HCT116 (cell line): ENCODE results near the gene GRAMD4. TPM values are rescaled to one million over a fixed set of nuclear protein-coding genes. Genes with fewer than 3 reads are reported as not detected.

Experiments used
- ATAC-seq: fragments of 200-7000 bp; cut with Tn5 transposase; 2 replicates; pipeline ENCODE4 v1.9.1; 2020; ENCODE audit warnings: mild to moderate bottlenecking, moderate library complexity
- BruUV-seq: library from RNA; stranded (reverse); fragments of 400-500 nt; replicated peaks from 2 replicates; lab custom pipeline; 2021; lab: Mats Ljungman, UMichigan
- CTCF ChIA-PET: fragments of 300-600 bp; sonication (Branson Sonifier 250); formaldehyde crosslinking; loops from one replicate; lab custom pipeline; 2021; ENCODE audit warnings: antibody characterized with exemption; lab: Charles Lee
- POLR2A ChIA-PET: fragments of 300-600, 350-600 bp; sonication (Branson Sonifier 250); formaldehyde crosslinking; loops from one replicate; lab custom pipeline; 2021; ENCODE audit warnings: antibody characterized with exemption; lab: Charles Lee
- RAD21 ChIA-PET, 2 experiments: fragments of 300-600 bp; sonication (Branson Sonifier 250); formaldehyde crosslinking; loops; one replicate each; lab custom pipeline; 2023; ENCODE audit warnings: low total read pairs in 2 of 2; ENCODE audit not compliant: uncharacterized antibody in 2 of 2, unreplicated experiment in 2 of 2, low non-redundant PET in 1 of 2; lab: Charles Lee
- DNase-seq: peaks from one replicate; pipeline ENCODE4 v3.0.0-alpha.2; 2010; ENCODE audit warnings: low read depth, low spot score
- H2AFZ ChIP-seq: fragments of 200-600 bp; shearing (Covaris generic), sonication (generic); 2 replicates; pipeline ENCODE4 v1.6.1; 2017; ENCODE audit warnings: low read depth, mixed run types, mixed read lengths, antibody characterized with exemption, low read length; ENCODE audit not compliant: poor library complexity, severe bottlenecking
- H3K27ac ChIP-seq: 2 replicates; pipeline ENCODE4 v1.5.1; 2012; ENCODE audit warnings: low read depth, low read length
- H3K27me3 ChIP-seq: fragments of 200-600 bp; sonication (generic); 2 replicates; pipeline ENCODE4 v1.6.1; 2016; ENCODE audit warnings: mixed run types, low read length, mixed read lengths; ENCODE audit not compliant: insufficient read depth
- H3K36me3 ChIP-seq, 2 experiments: fragments of 200-500 bp in 1 of 2; fragments of 200-600 bp in 1 of 2; sonication (Bioruptor generic) in 1 of 2; sonication (generic) in 1 of 2; 2 replicates each; pipeline versions ENCODE4 v1.5.1 to v1.6.1; 2014 to 2016; ENCODE audit warnings: low read length in 2 of 2, inconsistent platforms in 1 of 2, mixed read lengths in 1 of 2, mixed run types in 1 of 2; ENCODE audit not compliant: insufficient read depth in 2 of 2, control insufficient read depth in 1 of 2
- H3K4me1 ChIP-seq, 2 experiments: fragments of 200-600 bp in 1 of 2; sonication (generic) in 1 of 2; 2 replicates each; pipeline versions ENCODE4 v1.5.1 to v1.6.1; 2012 to 2017; ENCODE audit warnings: low read length in 2 of 2, inconsistent platforms in 1 of 2, mild to moderate bottlenecking in 1 of 2, mixed read lengths in 1 of 2, mixed run types in 1 of 2, moderate library complexity in 1 of 2; ENCODE audit not compliant: insufficient read depth in 2 of 2, control insufficient read depth in 1 of 2
- H3K4me2 ChIP-seq: fragments of 200-600 bp; sonication (generic); 2 replicates; pipeline ENCODE4 v1.6.1; 2017; ENCODE audit warnings: mixed run types, low read length, mixed read lengths
- H3K4me3 ChIP-seq, 2 experiments: fragments of 200-600 bp in 1 of 2; sonication (generic) in 1 of 2; replicated peaks in 1 of 2; 2 replicates each; pipeline ENCODE4 v1.5.1; 2011 to 2016; ENCODE audit warnings: low read length in 2 of 2, control low read depth in 1 of 2, low read depth in 1 of 2, mild to moderate bottlenecking in 1 of 2, mixed read lengths in 1 of 2, mixed run types in 1 of 2
- H3K79me2 ChIP-seq: fragments of 200-600 bp; sonication (generic); 2 replicates; pipeline ENCODE4 v1.6.1; 2017; ENCODE audit warnings: mild to moderate bottlenecking, mixed run types, low read length, moderate library complexity, mixed read lengths; ENCODE audit not compliant: insufficient read depth
- H3K9ac ChIP-seq: fragments of 200-600 bp; sonication (generic); 2 replicates; pipeline ENCODE4 v1.6.1; 2016; ENCODE audit warnings: low read length, mixed read lengths
- H3K9me2 ChIP-seq: fragments of 200-600 bp; sonication (generic), shearing (Covaris generic); 2 replicates; pipeline ENCODE4 v1.6.1; 2017; ENCODE audit warnings: mixed run types, mild to moderate bottlenecking, moderate library complexity; ENCODE audit not compliant: insufficient read depth
- H3K9me3 ChIP-seq, 2 experiments: fragments of 200-500 bp in 1 of 2; fragments of 200-600 bp in 1 of 2; sonication (Bioruptor generic) in 1 of 2; sonication (generic) in 1 of 2; 2 replicates each; pipeline ENCODE4 v1.6.1; 2014 to 2017; ENCODE audit warnings: low read length in 2 of 2, mixed read lengths in 2 of 2, inconsistent platforms in 1 of 2, low read depth in 1 of 2, mild to moderate bottlenecking in 1 of 2, mixed run types in 1 of 2, moderate library complexity in 1 of 2; ENCODE audit not compliant: control insufficient read depth in 1 of 2, insufficient read depth in 1 of 2
- H4K20me1 ChIP-seq: fragments of 200-600 bp; sonication (generic), shearing (Covaris generic); 2 replicates; pipeline ENCODE4 v1.6.1; 2017; ENCODE audit warnings: mixed run types, mild to moderate bottlenecking, moderate library complexity; ENCODE audit not compliant: insufficient read depth
- CBX3 ChIP-seq: IDR thresholded peaks from 2 replicates; pipeline ENCODE4 v1.6.1; 2012; ENCODE audit warnings: low read depth
- CTCF ChIP-seq, 3 experiments: fragments of 200-600 bp in 1 of 3; sonication (generic) in 1 of 3; IDR thresholded peaks in 2 of 3; conservative IDR thresholded peaks in 1 of 3; 2 replicates each; pipeline ENCODE4 v1.5.1; 2012 to 2017; ENCODE audit warnings: low read depth in 2 of 3, low read length in 2 of 3, antibody characterized with exemption in 1 of 3, borderline replicate concordance in 1 of 3, control low read depth in 1 of 3, mild to moderate bottlenecking in 1 of 3, mixed read lengths in 1 of 3, mixed run types in 1 of 3, moderate library complexity in 1 of 3; ENCODE audit not compliant: insufficient read depth in 1 of 3
- ELF1 ChIP-seq: IDR thresholded peaks from 2 replicates; pipeline ENCODE4 v1.6.1; 2012; ENCODE audit warnings: low read depth, borderline replicate concordance
- EZH2phosphoT487 ChIP-seq: fragments of 200-600 bp; IDR thresholded peaks from 2 replicates; pipeline ENCODE4 v1.6.1; 2018; ENCODE audit warnings: antibody characterized with exemption, borderline replicate concordance
- FOSL1 ChIP-seq: IDR thresholded peaks from 2 replicates; pipeline ENCODE4 v1.6.1; 2012; ENCODE audit warnings: low read depth
- MAX ChIP-seq: IDR thresholded peaks from 2 replicates; pipeline ENCODE4 v1.6.1; 2012
- POLR2A ChIP-seq: IDR thresholded peaks from 2 replicates; pipeline ENCODE4 v1.7.0; 2011; ENCODE audit warnings: borderline replicate concordance; ENCODE audit not compliant: insufficient read depth, insufficient read length; ENCODE audit errors: extremely low read depth
- POLR2AphosphoS5 ChIP-seq: IDR thresholded peaks from 2 replicates; pipeline ENCODE4 v1.6.1; 2011; ENCODE audit warnings: mild to moderate bottlenecking, low read depth, low read length, moderate library complexity
- RAD21 ChIP-seq: IDR thresholded peaks from 2 replicates; pipeline ENCODE4 v1.6.1; 2012; ENCODE audit warnings: low read depth, mild to moderate bottlenecking
- SRF ChIP-seq: IDR thresholded peaks from 2 replicates; pipeline ENCODE4 v1.6.1; 2012; ENCODE audit warnings: low read depth
- YY1 ChIP-seq: IDR thresholded peaks from 2 replicates; pipeline ENCODE4 v1.6.1; 2011; ENCODE audit warnings: low read length, low read depth, moderate library complexity, mild to moderate bottlenecking; ENCODE audit not compliant: insufficient replicate concordance; ENCODE audit errors: extremely low read depth
- ZBTB33 ChIP-seq: IDR thresholded peaks from 2 replicates; pipeline ENCODE4 v1.6.1; 2011; ENCODE audit warnings: mild to moderate bottlenecking, low read length, moderate library complexity; ENCODE audit not compliant: insufficient replicate concordance; ENCODE audit errors: extremely low read depth
- ZFX ChIP-seq: fragments of 450-650 bp; IDR thresholded peaks from 2 replicates; pipeline ENCODE4 v1.6.1; 2017
- ZNF274 ChIP-seq: fragments of 200-500 bp; sonication (Bioruptor generic); IDR thresholded peaks from 2 replicates; pipeline ENCODE4 v1.6.1; 2014; ENCODE audit warnings: mild to moderate bottlenecking, low read depth, low read length, inconsistent platforms
- intact Hi-C: fragments of 100-400 bp; cut with micrococcal nuclease; formaldehyde crosslinking; loops from 2 replicates; pipeline ENCODE4 v1.10.0; 2022
- total RNA-seq: library from RNA; stranded (reverse); gene quantifications from one replicate; pipeline ENCODE4 v1.2.1, GENCODE V29; 2021; ENCODE audit not compliant: unreplicated experiment

GRAMD4 gene
- total RNA-seq, 1 experiment from 2014 or later: 25.8 TPM

GRCh38 chr22:46619240-46619829 lies 851 bp upstream of the GRAMD4 start (continued):
- TF ChIP-seq CTCF (IDR thresholded peaks at IDR 0.05 in 2 of 3, conservative IDR thresholded peaks at IDR 0.05 in 1 of 3; ENCODE audit: borderline replicate concordance in 1 of 3, insufficient read depth in 1 of 3, low read depth in 2 of 3, low read length in 2 of 3) (no peak), EZH2phosphoT487 (no peak)

- H3K4me2 ChIP-seq: no peak overlapping the region
- no peaks in the 10 kb centered on the region for H3K27me3 ChIP-seq
- no peaks in the 10 kb centered on the region for H3K36me3 ChIP-seq
- H2AFZ ChIP-seq: no peak overlapping the region
- ChIA-PET CTCF (no interaction called here), RAD21 (no interaction called here), POLR2A (no interaction called here)
- no peaks in the 10 kb centered on the region for H3K9me2 ChIP-seq
- no peak for TF ChIP-seq RAD21
- no peak for TF ChIP-seq CTCF (IDR thresholded peaks at IDR 0.05 in 2 of 3, conservative IDR thresholded peaks at IDR 0.05 in 1 of 3; ENCODE audit: borderline replicate concordance in 1 of 3, insufficient read depth in 1 of 3, low read depth in 2 of 3, low read length in 2 of 3)
- no peak for TF ChIP-seq ELF1
- no peak for TF ChIP-seq FOSL1
- TF ChIP-seq ZBTB33: no peak
- no peak for TF ChIP-seq CBX3
- TF ChIP-seq POLR2AphosphoS5: no peak
- TF ChIP-seq EZH2phosphoT487: no peak
- no peak for TF ChIP-seq SRF
- TF ChIP-seq ZNF274: no peak
- TF ChIP-seq YY1: no peak
- TF ChIP-seq POLR2A: no peak
- TF ChIP-seq ZFX: no peak
- TF ChIP-seq MAX: no peak
- intact Hi-C loops: no loop called here
- no TSS peak for BruUV-seq
- no peaks in the 10 kb centered on the region for H3K79me2 ChIP-seq
- H3K9ac ChIP-seq: no peak overlapping the region
- no peaks in the 10 kb centered on the region for H4K20me1 ChIP-seq
- H3K4me1 ChIP-seq: no peaks in the 10 kb centered on the region
- H3K9me3 ChIP-seq: no peaks in the 10 kb centered on the region
- H3K27ac ChIP-seq: no peak overlapping the region
- ATAC-seq: no peak
- DNase-seq: no peak
- no peak overlapping the region for H3K4me3 ChIP-seq
These were observed 529 bp downstream of the GRAMD4 start for GRCh38 chr22:46620588-46621242.
